Gastroesophageal sphincter (tissue), 4 donors: ENCODE data around the gene PEPD. TPM values are rescaled to one million over a fixed set of nuclear protein-coding genes. Genes with fewer than 3 reads are reported as not detected.

Experiments
- ATAC-seq: fragments of 150-250 bp; one replicate; pipeline ENCODE4 v1.9.1; 2016; ENCODE audit warnings: mild to moderate bottlenecking, moderate library complexity
- H3K27ac ChIP-seq, 4 donors: fragments of 200-600 bp; sonication (generic) in 3 of 4; 1 replicate in 3 of 4; 2 replicates in 1 of 4; pipeline ENCODE4 v1.5.1; 2016 to 2019
- H3K27me3 ChIP-seq: fragments of 200-600 bp; sonication (generic); one replicate; pipeline ENCODE4 v1.5.1; 2019
- H3K36me3 ChIP-seq, 2 donors: fragments of 200-600 bp; sonication (generic); one replicate each; pipeline ENCODE4 v1.5.1; 2019; ENCODE audit warnings: control low read depth in 1 of 2
- H3K4me1 ChIP-seq, 3 donors: fragments of 200-600 bp; sonication (generic); 1 replicate in 2 of 3; 2 replicates in 1 of 3; pipeline ENCODE4 v1.5.1; 2016 to 2019; ENCODE audit warnings: control low read depth in 2 of 3
- H3K4me3 ChIP-seq, 2 donors: fragments of 200-600 bp; sonication (generic); one replicate each; pipeline ENCODE4 v1.5.1; 2019; ENCODE audit warnings: mild to moderate bottlenecking in 1 of 2, moderate library complexity in 1 of 2
- H3K9me3 ChIP-seq, 3 donors: fragments of 200-600 bp; sonication (generic); one replicate each; pipeline ENCODE4 v1.5.1; 2017 to 2019; ENCODE audit warnings: control low read depth in 2 of 3
- EP300 ChIP-seq: sonication (generic); formaldehyde crosslinking; IDR thresholded peaks from one replicate; pipeline ENCODE4 v1.6.1; 2017; ENCODE audit warnings: antibody characterized with exemption, mild to moderate bottlenecking
- POLR2A ChIP-seq, 2 donors: fragments of 450-650 bp; IDR thresholded peaks; one replicate each; pipeline ENCODE4 v1.6.1; 2017; ENCODE audit warnings: antibody characterized with exemption in 2 of 2, mild to moderate bottlenecking in 2 of 2, moderate library complexity in 1 of 2
- POLR2AphosphoS5 ChIP-seq: sonication (generic); formaldehyde crosslinking; IDR thresholded peaks from one replicate; pipeline ENCODE4 v1.6.1; 2017; ENCODE audit warnings: antibody characterized with exemption
- WGBS, 2 donors: methylation state at CpG; one replicate each; pipeline ENCODE4 v1.1.5; 2018; ENCODE audit warnings: low coverage in 1 of 2; 5-methylcytosine and 5-hydroxymethylcytosine counted together
- total RNA-seq, 4 donors: library from RNA; depleted of rRNA; stranded (reverse); fragments of >200 nt; gene quantifications; one replicate each; pipeline ENCODE4 v1.1.0, GENCODE V29; 2016
- TF ChIP-seq, protein P1 (sequence below), 4 experiments: fragments of 200-600 bp in 2 of 4; fragments of 450-650 bp in 2 of 4; sonication (generic) in 1 of 4; IDR thresholded peaks; one replicate each; pipeline ENCODE4 v1.5.1; 2017 to 2019; ENCODE audit warnings: antibody characterized with exemption in 4 of 4, mild to moderate bottlenecking in 2 of 4, moderate library complexity in 2 of 4

The PEPD gene
- total RNA-seq, 4 donors from 2014 or later, result 61.3 to 77.7 (median 69.6) TPM

DNA sequence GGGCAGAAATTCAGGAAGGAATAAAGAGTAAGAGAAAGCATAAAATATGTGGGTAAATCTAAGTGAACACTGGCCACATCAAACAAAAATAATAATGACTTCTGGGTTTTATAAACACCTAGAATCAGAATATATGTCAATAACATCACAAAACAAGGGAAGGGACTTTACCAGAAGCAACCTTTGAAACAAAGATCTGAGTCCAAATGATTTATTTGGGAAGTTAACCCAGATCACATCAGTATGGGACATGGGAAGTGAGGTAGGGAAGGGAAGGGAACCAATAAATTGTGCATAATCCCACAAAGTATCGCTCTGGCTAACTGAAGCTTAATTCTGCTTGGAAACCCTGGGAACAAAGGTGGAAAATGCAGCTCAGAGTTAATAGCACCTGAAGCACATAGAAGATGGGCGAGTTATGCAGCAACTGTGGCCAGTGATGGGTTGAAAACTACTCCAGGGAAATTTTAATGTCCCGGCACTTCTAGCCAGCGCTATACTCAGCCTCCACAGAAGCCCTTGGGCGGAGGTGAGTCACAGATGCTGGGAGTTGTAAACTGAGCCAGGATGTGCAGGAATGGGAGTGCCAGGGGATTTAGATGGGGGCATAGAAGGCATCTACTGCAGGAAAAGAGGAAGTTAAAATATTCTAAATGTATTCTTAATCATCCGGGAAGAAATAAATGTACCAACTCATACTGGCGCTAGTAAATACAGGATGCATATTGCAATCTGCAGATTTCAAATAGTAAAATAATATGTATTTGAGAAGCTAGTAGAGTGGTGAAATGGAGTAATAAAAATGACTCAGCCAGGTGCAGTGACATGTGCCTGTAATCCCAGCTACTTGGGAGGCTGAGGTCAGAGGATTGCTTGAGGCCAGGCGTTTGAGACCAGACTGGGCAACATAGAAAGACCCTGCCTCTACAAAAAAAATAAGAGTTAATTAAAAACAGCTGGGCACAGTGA lies 182.3 kb downstream of the PEPD start:
- no peak for ATAC-seq
- TF ChIP-seq, protein P1, sequence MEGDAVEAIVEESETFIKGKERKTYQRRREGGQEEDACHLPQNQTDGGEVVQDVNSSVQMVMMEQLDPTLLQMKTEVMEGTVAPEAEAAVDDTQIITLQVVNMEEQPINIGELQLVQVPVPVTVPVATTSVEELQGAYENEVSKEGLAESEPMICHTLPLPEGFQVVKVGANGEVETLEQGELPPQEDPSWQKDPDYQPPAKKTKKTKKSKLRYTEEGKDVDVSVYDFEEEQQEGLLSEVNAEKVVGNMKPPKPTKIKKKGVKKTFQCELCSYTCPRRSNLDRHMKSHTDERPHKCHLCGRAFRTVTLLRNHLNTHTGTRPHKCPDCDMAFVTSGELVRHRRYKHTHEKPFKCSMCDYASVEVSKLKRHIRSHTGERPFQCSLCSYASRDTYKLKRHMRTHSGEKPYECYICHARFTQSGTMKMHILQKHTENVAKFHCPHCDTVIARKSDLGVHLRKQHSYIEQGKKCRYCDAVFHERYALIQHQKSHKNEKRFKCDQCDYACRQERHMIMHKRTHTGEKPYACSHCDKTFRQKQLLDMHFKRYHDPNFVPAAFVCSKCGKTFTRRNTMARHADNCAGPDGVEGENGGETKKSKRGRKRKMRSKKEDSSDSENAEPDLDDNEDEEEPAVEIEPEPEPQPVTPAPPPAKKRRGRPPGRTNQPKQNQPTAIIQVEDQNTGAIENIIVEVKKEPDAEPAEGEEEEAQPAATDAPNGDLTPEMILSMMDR (IDR thresholded peaks at IDR 0.05), result no peak
- no peak for TF ChIP-seq POLR2AphosphoS5
- no peak for TF ChIP-seq EP300
- no peak for TF ChIP-seq POLR2A (IDR thresholded peaks at IDR 0.05)

More for the DNA sequence above, 182.3 kb downstream of the PEPD start:
- Histone ChIP-seq H3K4me3 (no peak overlapping the region), H3K27ac (no peak overlapping the region), H3K9me3 (no peaks in the 10 kb centered on the region), H3K4me1 (peaks cover 0 to 8% (median 0%) of the 10 kb centered on the region in 3 donors), H3K36me3 (no peaks in the 10 kb centered on the region), H3K27me3 (no peaks in the 10 kb centered on the region)
- 69 to 95% methylated on average over 3 to 7 of the region's 8 CpGs for WGBS, 2 donors

Other genes with a start within 250 kb of the PEPD start
- gene CEBPA, start 219.3 kb downstream of the PEPD start, total RNA-seq, result 10 to 100 TPM in 1 of 4 donors, 1 to 10 TPM in 3; 7.0 to 11.3 (median 9.0) TPM
- 10 to 100 TPM; 23.8 to 34.9 (median 26.2) TPM for gene CEBPG, start 148.1 kb downstream of the PEPD start, total RNA-seq
- under 1 TPM in 3 of 4 donors, not detected in 1; 0.16 to 0.66 (median 0.54) TPM for gene CHST8, start 100.2 kb upstream of the PEPD start, total RNA-seq